Measurements from ENCODE around the gene MIEN1. TPM values are rescaled to one million over a fixed set of nuclear protein-coding genes. Genes with fewer than 3 reads are reported as not detected.

MIEN1 gene
- total RNA-seq, 4 donors from 2014 or later = 43.6 to 54.1 (median 52.1) TPM

DNA sequence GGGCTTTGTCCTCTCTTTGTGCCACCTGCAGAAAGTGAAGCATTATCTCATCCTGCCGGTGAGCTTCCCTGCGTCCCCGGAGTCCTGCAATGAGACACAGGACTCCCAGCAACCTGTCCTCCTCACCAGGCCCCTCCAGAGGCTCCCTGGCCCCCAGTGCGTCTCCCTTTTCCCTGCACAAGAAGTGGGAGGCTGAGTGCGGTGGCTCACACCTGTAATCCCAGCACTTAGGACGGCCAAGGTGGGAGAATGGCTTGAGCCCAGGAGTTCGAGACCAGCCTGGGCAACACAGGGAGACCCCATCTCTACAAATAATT is 15.8 kb upstream of the MIEN1 start:
- TF ChIP-seq EP300 (IDR thresholded peaks at IDR 0.05) = no peak
- TF ChIP-seq POLR2A (IDR thresholded peaks at IDR 0.05) = no peak
- TF ChIP-seq POLR2AphosphoS5 (IDR thresholded peaks at IDR 0.05) = no peak
- Histone ChIP-seq H3K4me3 (no peak overlapping the region), H3K36me3 (peaks cover 24% of the 10 kb centered on the region), H3K27me3 (peaks cover 31% of the 10 kb centered on the region), H3K9me3 (no peaks in the 10 kb centered on the region), H3K27ac (no peak overlapping the region), H3K4me1 (peaks cover 17% of the 10 kb centered on the region)
- 94% methylated on average over 7 of the region's 7 CpGs for WGBS
- peak in 1 of 2 donors; percentile 48 for DNase-seq (ENCODE audit: low spot score in 2 of 2)

DNA sequence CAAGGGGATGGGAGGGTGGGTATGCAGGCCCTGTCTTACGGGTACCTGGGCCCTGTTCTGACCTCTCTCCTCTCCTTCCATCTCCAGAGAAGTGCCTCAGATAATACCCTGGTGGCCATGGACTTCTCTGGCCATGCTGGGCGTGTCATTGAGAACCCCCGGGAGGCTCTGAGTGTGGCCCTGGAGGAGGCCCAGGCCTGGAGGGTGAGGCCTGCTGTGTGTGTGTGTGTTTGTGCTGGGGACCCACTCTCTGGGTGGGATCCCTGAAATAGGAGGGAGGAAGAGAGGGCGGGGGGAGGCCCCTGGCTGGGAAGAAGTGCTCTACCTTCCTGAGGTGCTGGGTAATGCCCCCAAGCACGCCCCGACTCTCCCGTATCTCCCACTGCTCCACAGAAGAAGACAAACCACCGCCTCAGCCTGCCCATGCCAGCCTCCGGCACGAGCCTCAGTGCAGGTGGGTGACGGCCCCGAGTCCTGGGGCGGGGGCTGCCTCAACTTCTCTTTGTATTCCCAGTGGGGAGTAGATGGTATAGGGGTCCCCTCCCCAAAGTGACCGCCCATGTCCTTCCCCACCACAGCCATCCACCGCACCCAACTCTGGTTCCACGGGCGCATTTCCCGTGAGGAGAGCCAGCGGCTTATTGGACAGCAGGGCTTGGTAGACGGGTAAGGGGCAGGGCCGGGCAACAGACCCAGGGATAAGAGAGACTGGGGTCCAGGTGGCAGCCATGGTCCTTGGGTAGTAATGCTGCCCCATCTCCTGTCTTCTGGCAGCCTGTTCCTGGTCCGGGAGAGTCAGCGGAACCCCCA is 15.2 kb upstream of the MIEN1 start:
- Histone ChIP-seq H3K4me3 (no peak overlapping the region), H3K36me3 (peaks cover 24% of the 10 kb centered on the region), H3K4me1 (peaks cover 22% of the 10 kb centered on the region), H3K27ac (no peak overlapping the region), H3K27me3 (peaks cover 35% of the 10 kb centered on the region), H3K9me3 (no peaks in the 10 kb centered on the region)
- WGBS = 93% methylated on average over 10 of the region's 23 CpGs
- DNase-seq (ENCODE audit: low spot score in 2 of 2) = peak in 1 of 2 donors; percentile 76
- TF ChIP-seq EP300 (IDR thresholded peaks at IDR 0.05) (no peak), POLR2AphosphoS5 (IDR thresholded peaks at IDR 0.05) (no peak), POLR2A (IDR thresholded peaks at IDR 0.05) (no peak)
- TF ChIP-seq, protein P1, sequence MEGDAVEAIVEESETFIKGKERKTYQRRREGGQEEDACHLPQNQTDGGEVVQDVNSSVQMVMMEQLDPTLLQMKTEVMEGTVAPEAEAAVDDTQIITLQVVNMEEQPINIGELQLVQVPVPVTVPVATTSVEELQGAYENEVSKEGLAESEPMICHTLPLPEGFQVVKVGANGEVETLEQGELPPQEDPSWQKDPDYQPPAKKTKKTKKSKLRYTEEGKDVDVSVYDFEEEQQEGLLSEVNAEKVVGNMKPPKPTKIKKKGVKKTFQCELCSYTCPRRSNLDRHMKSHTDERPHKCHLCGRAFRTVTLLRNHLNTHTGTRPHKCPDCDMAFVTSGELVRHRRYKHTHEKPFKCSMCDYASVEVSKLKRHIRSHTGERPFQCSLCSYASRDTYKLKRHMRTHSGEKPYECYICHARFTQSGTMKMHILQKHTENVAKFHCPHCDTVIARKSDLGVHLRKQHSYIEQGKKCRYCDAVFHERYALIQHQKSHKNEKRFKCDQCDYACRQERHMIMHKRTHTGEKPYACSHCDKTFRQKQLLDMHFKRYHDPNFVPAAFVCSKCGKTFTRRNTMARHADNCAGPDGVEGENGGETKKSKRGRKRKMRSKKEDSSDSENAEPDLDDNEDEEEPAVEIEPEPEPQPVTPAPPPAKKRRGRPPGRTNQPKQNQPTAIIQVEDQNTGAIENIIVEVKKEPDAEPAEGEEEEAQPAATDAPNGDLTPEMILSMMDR (IDR thresholded peaks at IDR 0.05) = no peak

DNA sequence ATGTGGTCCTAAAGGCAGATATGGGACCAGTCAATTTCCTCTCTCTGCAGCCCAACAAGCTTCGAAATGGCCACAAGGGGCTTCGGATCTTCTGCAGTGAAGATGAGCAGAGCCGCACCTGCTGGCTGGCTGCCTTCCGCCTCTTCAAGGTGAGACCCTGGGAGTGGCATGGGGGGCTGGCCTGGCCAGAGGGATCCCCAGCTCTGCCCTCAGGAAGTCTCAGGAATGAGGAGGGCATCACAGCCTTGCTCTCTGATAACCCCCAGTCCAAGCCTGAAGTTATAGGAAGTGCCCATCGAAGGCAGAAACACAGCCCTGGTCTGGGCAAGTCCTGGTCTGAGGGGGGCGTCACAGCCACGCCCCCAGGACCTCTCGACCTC is 14.5 kb upstream of the MIEN1 start:
- Histone ChIP-seq H3K36me3 (peaks cover 24% of the 10 kb centered on the region), H3K4me3 (no peak overlapping the region), H3K27me3 (peaks cover 42% of the 10 kb centered on the region), H3K9me3 (no peaks in the 10 kb centered on the region), H3K27ac (no peak overlapping the region), H3K4me1 (peaks cover 23% of the 10 kb centered on the region)
- WGBS = 52% methylated on average over 4 of the region's 8 CpGs
- no peak for TF ChIP-seq POLR2AphosphoS5 (IDR thresholded peaks at IDR 0.05)
- TF ChIP-seq, protein P1 (IDR thresholded peaks at IDR 0.05) = no peak
- TF ChIP-seq EP300 (IDR thresholded peaks at IDR 0.05) = no peak
- TF ChIP-seq POLR2A (IDR thresholded peaks at IDR 0.05) = no peak
- peak in 1 of 2 donors; percentile 44 for DNase-seq (ENCODE audit: low spot score in 2 of 2)

DNA sequence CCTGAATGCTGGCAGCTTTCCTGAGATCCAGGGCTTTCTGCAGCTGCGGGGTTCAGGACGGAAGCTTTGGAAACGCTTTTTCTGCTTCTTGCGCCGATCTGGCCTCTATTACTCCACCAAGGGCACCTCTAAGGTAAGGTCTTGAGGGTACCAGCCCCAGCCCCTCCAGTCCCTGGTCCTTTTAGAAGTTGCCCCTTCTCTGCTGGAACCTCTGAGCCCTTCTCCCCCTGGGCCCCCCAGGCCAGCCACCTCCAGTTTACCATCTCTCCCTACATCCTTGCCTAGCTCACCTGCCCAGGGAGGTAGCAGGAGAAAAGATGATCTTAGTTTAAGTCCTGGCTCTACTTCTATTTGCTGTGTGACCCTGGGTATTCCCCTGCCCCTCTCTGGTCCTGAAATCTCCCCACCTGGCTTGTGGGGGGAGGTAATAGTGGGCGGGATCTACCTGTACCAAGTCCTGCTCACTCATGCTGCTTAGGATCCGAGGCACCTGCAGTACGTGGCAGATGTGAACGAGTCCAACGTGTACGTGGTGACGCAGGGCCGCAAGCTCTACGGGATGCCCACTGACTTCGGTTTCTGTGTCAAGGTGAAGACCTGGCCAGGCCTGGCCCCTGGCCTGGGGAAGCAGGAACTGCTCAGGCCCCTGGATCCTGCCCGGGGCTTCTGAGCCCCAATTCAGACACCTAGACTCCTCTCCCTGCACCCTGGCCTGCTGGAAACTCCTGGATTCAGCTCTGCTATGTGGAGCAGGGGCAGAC is 13.9 kb upstream of the MIEN1 start:
- H3K27me3 ChIP-seq = peaks cover 48% of the 10 kb centered on the region
- TF ChIP-seq POLR2A (IDR thresholded peaks at IDR 0.05) (no peak), POLR2AphosphoS5 (IDR thresholded peaks at IDR 0.05) (no peak), EP300 (IDR thresholded peaks at IDR 0.05) (no peak)
- TF ChIP-seq, protein P1 (IDR thresholded peaks at IDR 0.05) = no peak
- no peak overlapping the region for H3K27ac ChIP-seq
- DNase-seq (ENCODE audit: low spot score in 2 of 2) = peak in 1 of 2 donors; percentile 49
- peaks cover 27% of the 10 kb centered on the region for H3K4me1 ChIP-seq
- H3K36me3 ChIP-seq = peaks cover 24% of the 10 kb centered on the region
- H3K4me3 ChIP-seq = no peak overlapping the region
- H3K9me3 ChIP-seq = no peaks in the 10 kb centered on the region
- WGBS = 89% methylated on average over 15 of the region's 16 CpGs

DNA sequence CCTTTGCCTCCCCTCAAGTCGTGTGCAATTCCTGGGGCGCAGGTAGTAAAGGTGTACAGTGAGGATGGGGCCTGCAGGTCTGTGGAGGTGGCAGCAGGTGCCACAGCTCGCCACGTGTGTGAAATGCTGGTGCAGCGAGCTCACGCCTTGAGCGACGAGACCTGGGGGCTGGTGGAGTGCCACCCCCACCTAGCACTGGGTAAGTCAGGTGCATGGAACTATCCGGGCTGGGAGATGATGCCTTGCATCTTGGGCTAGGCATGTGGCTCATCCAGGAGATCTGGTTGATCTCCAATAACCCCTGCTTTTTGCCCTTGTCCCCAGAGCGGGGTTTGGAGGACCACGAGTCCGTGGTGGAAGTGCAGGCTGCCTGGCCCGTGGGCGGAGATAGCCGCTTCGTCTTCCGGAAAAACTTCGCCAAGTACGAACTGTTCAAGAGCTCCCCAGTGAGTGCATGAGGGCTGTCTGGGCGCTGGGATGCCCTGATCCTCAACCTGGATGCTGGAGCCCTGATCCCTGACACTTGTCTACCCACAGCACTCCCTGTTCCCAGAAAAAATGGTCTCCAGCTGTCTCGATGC is 12.6 kb upstream of the MIEN1 start:
- WGBS = 78% methylated on average over 19 of the region's 21 CpGs
- Histone ChIP-seq H3K4me1 (peaks cover 40% of the 10 kb centered on the region), H3K27me3 (peaks cover 51% of the 10 kb centered on the region), H3K9me3 (no peaks in the 10 kb centered on the region), H3K36me3 (peaks cover 24% of the 10 kb centered on the region), H3K4me3 (no peak overlapping the region), H3K27ac (no peak overlapping the region)
- no peak for DNase-seq (ENCODE audit: low spot score in 2 of 2)
- no peak for TF ChIP-seq POLR2AphosphoS5 (IDR thresholded peaks at IDR 0.05)
- TF ChIP-seq, protein P1 (IDR thresholded peaks at IDR 0.05) = no peak
- TF ChIP-seq EP300 (IDR thresholded peaks at IDR 0.05) = no peak
- no peak for TF ChIP-seq POLR2A (IDR thresholded peaks at IDR 0.05)
